NCI-H146 treated with DMSO at 0.1 percent for 48 hours (cell line): ENCODE measurements around the gene C3orf33.
"Not testable (repeated sequence)": the region's sequence is repeated elsewhere in the genome, so short reads cannot be mapped to it uniquely, and the experiment has no call there.

ENCODE experiments used
- DNase-seq: peaks from one replicate; lab custom pipeline; 2025; ENCODE audit not compliant: unreplicated experiment; lab: John Stamatoyannopoulos, UW

C3orf33 gene, protein sequence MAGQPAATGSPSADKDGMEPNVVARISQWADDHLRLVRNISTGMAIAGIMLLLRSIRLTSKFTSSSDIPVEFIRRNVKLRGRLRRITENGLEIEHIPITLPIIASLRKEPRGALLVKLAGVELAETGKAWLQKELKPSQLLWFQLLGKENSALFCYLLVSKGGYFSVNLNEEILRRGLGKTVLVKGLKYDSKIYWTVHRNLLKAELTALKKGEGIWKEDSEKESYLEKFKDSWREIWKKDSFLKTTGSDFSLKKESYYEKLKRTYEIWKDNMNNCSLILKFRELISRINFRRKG

DNA sequence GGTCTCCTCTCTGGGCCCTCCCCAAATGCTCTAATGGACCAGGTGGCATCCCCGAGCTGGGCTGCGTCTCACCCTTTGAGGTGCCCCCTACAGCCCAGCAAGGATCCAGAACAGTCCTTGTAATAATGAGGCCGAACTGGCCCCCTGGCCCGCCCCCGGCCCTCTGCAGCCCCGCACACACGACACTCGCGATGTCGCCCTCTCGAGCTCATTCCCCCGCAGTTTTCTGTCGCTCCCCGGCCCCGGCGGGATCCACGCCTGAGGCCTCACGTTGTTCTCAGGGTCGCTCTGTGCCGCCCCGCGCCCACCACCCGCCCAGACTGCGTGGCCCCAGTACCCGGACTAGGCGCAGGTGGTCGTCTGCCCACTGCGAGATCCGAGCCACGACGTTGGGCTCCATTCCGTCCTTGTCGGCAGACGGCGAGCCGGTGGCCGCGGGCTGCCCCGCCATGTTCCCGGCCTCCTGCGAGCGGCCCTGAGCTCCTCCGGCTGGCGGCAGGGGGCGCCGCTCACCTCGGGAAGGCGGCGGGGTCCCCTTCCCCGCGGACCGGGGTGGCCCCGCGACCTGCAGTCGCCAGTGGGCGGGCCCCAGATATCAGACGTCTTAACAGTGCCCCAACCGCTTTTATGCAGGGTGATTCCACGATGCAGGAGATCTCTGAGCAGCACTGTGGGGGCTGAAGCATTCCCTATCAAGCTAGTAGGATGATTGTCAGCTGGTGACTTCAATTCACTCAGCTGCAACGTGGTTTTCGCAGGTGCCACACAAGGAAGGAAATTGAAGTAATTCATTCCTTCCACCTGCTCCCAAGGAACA, at the start of gene C3orf33:
Gene C3orf33, minus strand, starts transcription at position 477 of the 817 bp plus-strand sequence. Its CDS starts 26 bp downstream, at position 451.
- peak; percentile 55 for DNase-seq

DNA sequence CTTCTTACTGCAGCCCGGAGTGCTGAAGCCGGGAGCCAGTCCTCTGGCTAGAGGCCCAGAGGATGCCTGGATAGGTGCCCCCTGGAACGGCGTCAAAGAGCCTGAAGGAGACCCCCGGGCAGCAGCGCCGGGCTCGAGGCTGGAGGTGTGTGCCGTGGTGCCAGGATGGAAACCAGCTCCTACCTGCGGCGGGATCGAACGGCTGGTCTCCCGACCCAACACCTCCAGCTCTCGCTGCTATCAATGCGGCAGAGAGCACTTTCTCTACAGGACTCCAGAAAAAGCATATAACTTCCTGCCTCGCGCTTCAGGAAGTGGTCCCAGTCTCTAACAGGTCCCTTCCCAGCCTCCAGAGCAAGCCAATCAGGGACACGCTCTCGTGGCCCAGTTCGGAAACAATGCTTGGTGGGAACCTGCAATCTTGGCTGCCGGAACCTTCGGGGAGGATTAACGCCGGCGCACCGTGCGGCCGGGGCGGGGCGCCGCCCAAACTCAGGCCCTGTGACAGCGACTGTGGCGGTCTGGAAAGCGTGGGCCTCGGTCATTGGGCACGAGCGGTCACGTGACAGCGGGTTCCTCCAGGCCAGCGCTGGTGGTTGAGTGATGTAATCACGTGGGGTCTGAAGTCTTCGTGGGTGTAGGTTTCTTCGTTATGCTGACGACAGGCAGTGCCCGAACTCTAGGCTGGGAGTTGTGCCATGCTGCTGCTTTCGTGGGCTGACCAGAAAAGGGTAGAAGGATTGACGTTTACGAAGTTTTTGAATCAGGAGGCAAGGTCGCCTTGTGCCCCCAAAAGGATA, 48.3 kb upstream of the C3orf33 start, which contains the start of gene SLC33A1:
Gene SLC33A1, minus strand, starts transcription at position 287 of the 800 bp plus-strand sequence. CDS start 430 bp downstream, outside the sequence.
- peak; percentile 100 for DNase-seq

DNA sequence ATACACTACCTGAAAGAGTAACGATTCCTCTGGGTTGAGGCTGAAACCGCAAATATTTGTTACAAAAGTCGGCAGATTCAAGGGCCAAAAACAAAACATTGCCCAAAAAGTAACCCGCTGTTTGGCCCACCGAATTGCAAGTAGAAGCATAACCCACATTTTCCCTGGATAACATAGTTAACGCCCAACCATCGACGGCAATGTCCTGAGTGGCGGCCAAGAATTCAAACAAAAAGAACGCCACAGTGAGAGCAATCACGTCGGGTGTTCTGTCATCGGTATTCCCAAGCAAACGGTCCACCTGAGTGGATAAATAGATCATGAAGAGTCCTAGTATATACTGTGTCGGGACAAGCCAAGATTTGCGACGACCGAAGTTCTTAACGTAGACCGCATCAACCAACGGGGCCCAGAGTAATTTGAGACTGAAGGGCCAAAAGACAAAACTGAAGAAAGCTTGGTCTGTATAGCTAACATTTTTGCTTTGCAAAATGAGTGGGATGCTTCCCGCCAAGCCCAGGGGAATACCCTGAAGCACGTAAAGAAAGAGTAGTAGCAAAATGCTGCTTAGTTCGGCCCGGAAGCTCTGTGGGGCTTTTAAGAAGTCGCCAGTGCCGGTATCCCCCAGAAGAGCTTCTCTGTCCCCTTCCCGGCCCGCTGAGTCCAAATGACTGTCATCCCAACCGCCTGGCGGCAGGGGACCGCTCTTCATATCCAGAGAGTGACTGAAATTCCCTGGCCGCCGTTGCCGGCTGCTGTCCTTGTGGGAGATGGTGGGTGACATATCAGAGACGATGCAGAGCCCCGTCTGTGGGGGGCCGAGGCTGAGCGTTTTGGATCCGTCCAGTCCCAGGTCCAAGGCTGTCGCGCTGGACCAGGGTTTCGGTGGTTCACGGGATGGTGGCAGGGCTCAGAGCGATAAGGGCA, 47.4 kb upstream of the C3orf33 start:
- DNase-seq: no peak

DNA sequence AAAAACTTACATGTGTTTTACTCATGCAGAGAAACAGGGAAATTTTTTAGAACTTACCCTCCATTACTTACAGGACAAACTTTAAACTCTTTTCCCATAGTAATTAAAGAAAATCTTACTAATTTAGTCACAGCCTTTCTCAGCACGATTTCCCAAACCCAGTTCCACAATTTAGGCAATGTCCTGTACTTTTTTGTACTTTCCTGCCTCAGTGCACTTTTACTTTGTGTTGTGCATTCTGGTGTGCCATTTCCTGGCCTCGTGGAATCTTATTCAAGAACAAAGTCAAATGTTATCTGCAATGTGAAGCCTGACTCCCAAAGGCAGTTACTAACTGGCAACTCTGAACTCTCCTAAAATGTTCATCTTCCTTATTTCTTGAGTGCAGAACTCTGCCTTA, 46.3 kb upstream of the C3orf33 start:
- no peak for DNase-seq

DNA sequence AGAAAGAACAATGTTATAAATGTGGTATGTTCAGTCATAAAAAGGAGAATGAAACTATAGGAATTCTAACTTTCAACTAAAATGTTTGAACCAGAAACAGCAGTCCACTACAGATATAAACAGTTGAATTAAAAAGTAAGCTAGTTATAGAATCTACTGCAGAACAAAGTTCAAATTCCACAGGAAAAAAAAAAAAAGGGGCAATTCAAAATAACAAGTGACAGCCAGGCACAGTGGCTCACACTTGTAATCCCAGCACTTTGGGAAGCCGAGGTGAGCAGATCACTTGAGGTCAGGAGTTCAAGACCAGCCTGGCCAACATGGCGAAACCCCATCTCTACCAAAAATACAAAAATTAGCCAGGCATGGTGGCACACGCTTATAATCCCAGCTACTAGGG, 43.3 kb upstream of the C3orf33 start:
- DNase-seq: not testable (repeated sequence)

DNA sequence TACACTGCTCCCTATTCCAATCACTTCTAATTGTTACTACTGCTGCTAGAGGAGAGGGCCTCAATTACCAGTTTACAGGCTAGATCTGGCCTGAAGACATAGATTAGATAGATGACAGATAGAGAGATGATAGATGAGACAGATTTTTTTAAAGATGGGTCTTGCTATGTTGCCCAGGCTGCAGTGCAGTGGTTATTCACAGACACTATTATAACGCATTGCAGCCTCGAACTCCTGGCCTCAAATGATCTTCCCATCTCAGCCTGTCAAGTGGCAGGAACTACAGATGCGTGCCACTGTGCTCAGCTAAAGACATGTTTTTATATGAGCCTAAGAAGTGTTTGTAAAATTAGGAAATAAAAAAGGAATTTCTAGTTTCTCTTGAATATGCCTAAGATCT, 41.9 kb upstream of the C3orf33 start:
- DNase-seq: no peak

DNA sequence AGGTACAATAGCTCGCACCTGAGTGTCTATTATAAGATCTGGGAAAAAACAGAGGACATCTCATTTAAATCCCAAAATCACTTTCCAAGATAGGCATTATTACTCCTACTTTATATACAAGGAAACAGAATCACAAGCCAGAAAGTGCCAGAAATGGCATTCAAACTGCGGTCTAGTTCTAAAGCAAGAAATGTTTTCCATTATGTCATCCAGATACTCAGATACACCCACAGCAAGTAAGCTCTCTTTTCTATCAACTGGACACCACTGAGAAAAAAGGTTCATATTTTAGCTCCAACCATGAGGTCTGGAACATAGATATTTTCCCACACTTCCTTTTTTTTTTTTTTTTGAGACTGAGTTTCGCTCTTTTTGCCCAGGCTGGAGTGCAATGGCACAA, 40.0 kb upstream of the C3orf33 start:
- DNase-seq: no peak

DNA sequence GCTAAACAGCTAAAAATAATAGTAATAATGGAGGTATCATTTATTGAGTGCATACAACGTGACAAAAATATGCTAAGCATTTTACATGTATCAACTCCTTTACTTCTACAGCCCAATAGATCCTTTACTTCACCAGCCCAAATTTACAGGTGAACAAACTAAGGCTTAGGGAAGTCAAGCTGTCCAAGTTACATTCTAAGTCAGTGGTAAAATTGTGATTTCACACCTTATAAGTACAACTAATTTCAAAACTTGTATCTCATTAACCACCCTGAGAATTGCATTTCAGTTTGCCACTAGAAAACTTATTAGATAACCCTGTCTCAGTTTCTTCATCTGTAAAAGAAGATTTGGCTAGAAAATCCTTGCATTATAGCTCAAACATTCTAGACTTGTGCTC, 37.5 kb upstream of the C3orf33 start:
- DNase-seq: no peak

DNA sequence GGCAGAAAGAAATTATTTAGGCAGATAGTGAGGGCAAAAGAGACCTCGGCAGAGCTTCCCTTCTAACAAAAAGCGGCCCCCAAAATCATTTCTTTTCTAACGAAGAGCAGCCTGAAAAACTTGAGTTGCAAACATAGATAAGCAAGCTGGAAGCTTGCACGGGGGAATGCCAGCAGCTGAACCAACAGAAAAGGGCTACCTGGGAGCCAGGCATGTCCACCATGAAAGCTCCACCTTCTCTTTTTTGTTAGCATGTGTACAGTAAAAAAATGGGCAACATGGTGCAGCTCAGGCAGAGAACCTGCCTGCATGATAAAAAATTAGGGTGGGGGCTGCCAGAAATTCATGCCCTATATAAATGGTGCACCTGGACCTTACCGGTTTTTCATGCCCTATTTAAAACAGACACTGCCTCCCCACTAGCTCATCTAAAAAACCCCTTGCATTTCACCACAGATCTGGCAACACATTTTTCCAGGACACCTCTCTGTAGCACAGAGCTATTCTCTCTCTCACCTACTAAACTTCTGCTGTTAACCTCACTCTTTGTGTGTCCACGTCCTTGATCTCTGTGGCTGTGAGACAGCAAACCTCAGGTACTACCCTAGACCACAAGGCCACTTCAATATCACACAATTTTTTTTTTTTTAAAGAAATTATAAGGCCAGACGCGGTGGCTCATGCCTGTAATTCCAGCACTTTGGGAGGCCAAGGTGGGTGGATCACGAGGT, 29.4 kb upstream of the C3orf33 start:
- peak; percentile 20 for DNase-seq

DNA sequence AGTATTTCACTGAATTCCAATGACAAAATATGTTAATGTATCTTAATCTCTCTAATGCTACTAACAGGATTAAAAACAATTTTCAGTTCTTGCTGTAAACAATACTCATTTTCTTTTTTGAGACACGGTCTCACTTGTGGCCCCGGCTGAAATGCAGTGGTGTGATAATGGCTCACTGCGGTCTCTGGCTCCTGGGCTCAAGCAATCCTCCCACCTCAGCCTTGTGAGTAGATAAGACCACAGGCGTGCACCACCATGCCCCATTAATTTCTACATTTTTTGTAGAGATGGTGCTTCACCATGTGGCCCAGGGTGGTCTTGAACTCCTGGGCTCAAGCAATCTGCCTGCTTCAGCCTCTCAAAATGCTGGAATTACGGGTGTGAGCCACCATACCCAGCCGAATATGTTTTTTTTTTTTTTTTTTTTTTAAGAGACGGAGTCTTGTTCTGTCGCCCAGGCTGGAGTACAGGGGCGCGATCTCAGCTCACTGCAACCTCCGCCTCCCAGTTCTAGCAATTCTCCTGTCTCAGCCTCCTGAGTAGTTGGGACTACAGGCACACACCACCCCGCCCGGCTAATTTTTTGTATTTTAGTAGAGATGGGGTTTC, 22.5 kb upstream of the C3orf33 start:
- DNase-seq: not testable (repeated sequence)

DNA sequence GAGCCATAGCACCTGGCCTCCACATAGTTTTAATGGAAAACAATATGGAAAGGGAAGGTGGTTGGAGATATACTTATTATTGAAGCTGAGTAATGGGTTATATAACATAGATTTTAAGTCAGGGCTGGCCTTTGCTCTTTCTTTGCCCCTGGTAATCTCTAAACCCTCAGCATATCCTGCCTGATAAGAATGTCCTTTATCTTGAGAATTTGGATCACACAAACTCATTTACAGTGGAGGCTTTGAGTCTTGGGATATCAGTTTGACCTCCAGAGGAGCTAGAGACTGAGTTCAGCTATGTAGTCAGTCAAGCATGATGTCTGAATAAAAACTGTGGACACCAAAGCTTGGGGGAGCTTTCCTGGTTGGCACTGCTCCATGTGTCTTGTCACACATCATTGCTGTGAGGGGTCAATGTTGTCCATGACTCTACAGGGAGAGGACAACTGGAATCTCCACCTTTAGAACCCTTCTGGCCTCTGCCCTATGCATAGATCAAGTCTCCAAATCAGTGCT, 9.0 kb upstream of the C3orf33 start:
- DNase-seq: no peak

DNA sequence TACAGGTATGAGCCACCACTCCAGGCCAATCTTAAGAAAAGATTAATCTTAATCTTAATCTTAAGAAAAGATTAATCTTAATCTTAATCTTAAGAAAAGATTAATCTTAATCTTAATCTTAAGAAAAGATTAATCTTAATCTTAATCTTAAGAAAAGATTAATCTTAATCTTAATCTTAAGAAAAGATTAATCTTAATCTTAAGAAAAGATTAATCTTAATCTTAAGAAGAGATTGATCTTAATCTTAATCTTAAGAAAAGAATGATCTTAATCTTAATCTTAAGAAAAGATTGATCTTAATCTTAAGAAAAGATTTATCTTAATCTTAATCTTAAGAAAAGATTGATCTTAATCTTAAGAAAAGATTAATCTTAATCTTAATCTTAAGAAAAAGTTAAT, 7.1 kb upstream of the C3orf33 start:
- DNase-seq: not testable (repeated sequence)

DNA sequence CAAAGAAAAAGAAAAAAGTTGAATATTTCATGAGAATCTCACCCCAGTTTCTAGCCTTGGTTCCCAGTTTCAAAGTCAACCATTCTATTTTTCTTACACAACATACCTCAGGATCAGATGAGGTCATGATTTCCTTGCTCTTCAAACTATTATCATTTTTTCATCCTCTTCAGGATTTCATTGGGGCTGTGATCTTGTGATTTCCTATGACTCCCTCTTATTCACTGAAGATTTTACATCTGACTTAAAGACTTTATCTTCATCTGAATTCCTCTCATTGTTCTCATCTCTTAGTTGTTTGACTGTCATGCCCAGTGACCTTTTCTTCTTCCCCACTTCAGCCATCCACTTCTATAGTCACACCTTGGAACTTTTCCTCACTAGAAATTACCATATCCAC, 3.1 kb upstream of the C3orf33 start:
- DNase-seq: no peak

DNA sequence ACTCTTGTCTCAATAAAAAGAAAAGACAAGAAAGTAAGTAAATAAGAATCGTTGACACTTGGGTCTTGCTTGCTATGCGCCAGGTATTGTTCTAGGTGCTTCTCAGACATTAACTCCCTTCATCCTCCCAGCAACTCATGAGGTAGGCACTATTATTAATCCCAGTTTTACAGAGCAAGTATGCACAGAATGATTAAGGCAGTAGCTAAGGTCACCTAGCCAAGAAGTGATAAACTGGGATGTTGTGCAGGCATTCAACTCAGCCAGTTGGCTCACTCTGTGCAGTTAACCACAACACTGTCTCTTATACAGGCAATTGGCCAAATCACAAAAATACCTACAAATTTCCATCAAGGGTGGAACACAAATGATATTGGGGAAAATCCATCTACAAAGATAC, 1.7 kb upstream of the C3orf33 start:
- no peak for DNase-seq

DNA sequence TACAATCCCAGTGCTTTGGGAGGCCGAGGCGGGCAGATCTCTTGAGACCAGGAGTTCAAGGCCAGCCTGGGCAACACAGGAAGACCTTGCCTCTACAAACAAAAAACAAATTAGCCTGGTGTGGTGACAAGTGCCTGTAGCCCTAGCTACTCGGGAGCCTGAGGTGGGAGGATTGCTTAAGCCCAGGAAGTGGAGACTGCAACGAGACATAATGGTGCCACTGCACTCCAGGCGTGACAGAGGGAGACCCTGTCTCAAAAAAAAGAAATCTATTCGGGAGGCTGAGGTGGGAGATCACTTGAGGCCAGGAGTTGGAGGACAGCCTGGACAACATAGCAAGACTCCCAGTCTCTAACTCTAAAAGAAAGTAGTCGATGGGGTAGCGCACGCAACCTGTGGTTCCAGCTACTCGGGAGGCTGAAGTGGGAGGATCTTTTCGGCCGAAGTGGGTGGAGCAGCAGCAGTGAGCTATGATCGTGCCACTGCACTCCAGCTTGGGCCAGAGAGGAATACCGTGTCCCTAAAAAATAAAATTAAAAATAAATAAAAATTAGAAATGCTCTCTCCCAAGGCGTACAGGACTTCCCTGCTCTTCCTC, 775 bp downstream of the C3orf33 start:
- peak; percentile 30 for DNase-seq

DNA sequence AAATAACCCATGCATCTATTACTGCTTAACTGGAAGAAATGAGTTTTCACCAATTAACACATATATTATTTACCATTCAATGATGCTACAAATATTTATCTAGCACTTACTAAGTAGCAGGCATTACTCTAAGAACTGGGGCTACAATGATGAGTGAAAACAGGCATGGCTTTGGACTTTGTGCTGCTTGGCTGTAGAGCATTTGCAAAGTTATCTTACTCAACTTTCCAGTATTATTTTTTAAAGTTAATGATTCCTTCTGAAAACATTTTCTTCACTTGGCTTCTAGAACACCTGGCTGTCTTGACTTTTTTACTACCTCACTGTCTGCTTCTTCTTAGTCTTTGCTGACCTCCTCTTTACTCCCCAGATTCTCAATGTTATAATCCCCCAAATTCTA, 1.8 kb downstream of the C3orf33 start:
- no peak for DNase-seq

DNA sequence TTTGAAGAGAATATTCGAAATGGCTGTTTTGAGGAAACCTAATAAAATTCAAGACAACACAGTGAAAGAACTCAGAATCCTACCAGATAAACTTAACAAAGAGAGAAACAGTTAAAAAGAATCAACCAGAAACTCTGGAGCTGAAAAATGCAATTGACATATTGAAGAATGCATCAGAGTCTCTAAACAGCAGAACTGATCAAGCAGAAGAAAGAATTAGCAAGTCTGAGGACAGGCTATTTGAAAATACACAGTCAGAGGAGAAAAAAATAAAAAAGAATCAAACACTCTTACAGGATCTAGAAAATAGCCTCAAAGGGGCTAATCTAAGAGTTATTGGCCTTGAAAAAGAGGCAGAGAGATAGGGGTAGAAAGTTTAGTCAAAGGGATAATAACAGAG, 13.5 kb downstream of the C3orf33 start:
- no peak for DNase-seq

DNA sequence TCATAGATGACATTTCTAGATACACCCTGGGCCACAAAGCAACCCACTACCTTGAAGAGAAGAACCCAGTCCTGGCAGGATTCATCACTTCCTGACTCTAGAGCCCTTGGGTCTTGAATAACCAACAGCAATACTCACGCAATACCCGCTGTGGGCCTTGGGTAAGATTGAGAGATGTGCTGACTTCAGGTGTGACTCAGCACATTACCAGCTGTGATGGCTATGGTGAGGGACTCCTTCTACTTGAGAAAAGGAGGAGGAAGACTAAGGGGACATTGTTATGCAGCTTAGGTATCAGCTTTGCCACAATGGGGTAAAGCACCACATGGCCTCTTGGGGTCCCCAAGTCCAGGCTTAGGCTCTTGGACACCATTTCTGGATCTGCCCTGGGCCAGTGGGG, 14.9 kb downstream of the C3orf33 start:
- DNase-seq: no peak
